ENCODE measurements around the gene DERA. TPM values are rescaled to one million over a fixed set of nuclear protein-coding genes. Genes with fewer than 3 reads are reported as not detected.
"Not testable (repeated sequence)": the region's sequence is repeated elsewhere in the genome, so short reads cannot be mapped to it uniquely, and the experiment has no call there.

The DERA gene
- total RNA-seq, 1 experiment from 2014 or later: 45.5 TPM

GRCh38 chr12:15892645-15893259 is 18.4 kb upstream of the DERA start:
- H3K36me3 ChIP-seq: peaks cover 85% of the 10 kb centered on the region
- no peaks in the 10 kb centered on the region for H3K9me3 ChIP-seq
- H3K4me3 ChIP-seq: no peak overlapping the region
- no peaks in the 10 kb centered on the region for H3K27me3 ChIP-seq
- DNase-seq: no peak

GRCh38 chr12:15893260-15893659 is 17.9 kb upstream of the DERA start:
- Histone ChIP-seq H3K36me3 (peaks cover 86% of the 10 kb centered on the region), H3K27me3 (no peaks in the 10 kb centered on the region), H3K4me3 (no peak overlapping the region), H3K9me3 (no peaks in the 10 kb centered on the region)
- DNase-seq: no peak

GRCh38 chr12:15896867-15897266 is 14.3 kb upstream of the DERA start:
- no peak for DNase-seq

DNA sequence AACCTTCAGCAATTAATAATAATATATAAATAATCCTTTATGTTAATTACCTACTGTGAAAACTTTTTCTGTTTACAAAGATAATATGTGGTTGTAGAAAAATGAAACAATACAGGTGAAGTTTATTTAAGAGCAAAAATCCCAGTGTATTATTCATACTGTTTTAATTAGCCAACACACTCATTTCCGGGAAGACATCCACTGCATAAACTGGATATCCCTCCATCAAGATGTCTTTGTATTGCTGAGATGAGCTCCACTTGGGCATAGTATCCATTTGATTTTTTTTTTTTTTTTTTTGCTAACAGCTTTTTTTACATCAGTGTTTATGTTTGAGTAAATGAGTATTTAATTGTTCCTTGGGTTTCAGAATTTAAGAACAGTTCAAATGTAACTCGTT is 13.7 kb upstream of the DERA start:
- Histone ChIP-seq H3K27me3 (no peaks in the 10 kb centered on the region), H3K9me3 (no peaks in the 10 kb centered on the region), H3K36me3 (peaks cover 90% of the 10 kb centered on the region), H3K4me3 (no peak overlapping the region)
- DNase-seq: no peak

More at GRCh38 chr12:15896867-15897266, 14.3 kb upstream of the DERA start:
- Histone ChIP-seq H3K36me3 (peaks cover 90% of the 10 kb centered on the region), H3K4me3 (no peak overlapping the region), H3K9me3 (no peaks in the 10 kb centered on the region), H3K27me3 (no peaks in the 10 kb centered on the region)

DNA sequence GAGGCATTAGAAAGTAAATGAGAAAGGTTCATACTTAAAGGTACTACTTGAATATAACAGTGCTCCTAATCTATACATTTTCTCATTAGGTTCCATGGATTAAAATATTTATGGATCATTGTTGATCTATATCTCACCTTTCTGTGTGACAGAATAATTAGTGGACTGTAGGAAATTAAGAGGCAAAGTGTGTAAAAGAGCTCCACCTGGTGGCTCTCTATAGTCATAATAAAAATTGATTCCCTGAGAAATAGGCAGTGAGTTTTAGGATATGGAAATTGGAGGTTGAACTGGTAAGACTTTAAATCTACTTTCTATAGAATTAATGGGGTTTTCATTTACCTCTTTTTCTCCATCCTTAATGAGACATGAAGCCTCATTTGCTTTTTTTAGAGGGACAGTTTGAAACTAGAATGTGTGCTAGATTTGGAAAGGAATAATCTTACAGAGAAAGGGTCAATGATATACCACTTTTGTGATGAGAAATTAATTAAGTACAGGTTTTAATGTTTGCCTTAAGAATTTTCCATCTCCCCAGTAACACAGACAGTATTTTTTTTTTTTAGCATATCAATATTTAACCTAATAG is 11.8 kb upstream of the DERA start:
- no peak for DNase-seq
- Histone ChIP-seq H3K4me3 (no peak overlapping the region), H3K36me3 (peaks cover 92% of the 10 kb centered on the region), H3K27me3 (no peaks in the 10 kb centered on the region), H3K9me3 (no peaks in the 10 kb centered on the region)

GRCh38 chr12:15904378-15904920 is 6.7 kb upstream of the DERA start:
- peaks cover 72% of the 10 kb centered on the region for H3K36me3 ChIP-seq
- H3K9me3 ChIP-seq: no peaks in the 10 kb centered on the region
- no peaks in the 10 kb centered on the region for H3K27me3 ChIP-seq
- H3K4me3 ChIP-seq: no peak overlapping the region
- DNase-seq: no peak

GRCh38 chr12:15910468-15910863 is 666 bp upstream of the DERA start:
- no peaks in the 10 kb centered on the region for H3K27me3 ChIP-seq
- H3K9me3 ChIP-seq: peaks cover 2% of the 10 kb centered on the region; the same call in 1 of the 2 replicates
- peak overlapping the region; percentile 94 for H3K4me3 ChIP-seq
- peaks cover 18% of the 10 kb centered on the region for H3K36me3 ChIP-seq
- no peak for DNase-seq

DNA sequence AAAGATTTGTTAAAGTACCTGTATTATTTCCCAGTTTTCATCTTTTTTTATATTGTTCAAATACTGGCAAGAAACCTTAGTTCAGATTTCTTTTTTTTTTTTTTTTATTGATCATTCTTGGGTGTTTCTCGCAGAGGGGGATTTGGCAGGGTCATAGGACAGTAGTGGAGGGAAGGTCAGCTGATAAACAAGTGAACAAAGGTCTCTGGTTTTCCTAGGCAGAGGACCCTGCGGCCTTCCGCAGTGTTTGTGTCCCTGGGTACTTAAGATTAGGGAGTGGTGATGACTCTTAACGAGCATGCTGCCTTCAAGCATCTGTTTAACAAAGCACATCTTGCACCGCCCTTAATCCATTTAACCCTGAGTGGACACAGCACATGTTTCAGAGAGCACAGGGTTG is 799 bp downstream of the DERA start:
- H3K9me3 ChIP-seq, H3K27me3 ChIP-seq, H3K36me3 ChIP-seq, DNase-seq: not testable (repeated sequence)
- H3K4me3 ChIP-seq: peak overlapping the region; percentile 94

DNA sequence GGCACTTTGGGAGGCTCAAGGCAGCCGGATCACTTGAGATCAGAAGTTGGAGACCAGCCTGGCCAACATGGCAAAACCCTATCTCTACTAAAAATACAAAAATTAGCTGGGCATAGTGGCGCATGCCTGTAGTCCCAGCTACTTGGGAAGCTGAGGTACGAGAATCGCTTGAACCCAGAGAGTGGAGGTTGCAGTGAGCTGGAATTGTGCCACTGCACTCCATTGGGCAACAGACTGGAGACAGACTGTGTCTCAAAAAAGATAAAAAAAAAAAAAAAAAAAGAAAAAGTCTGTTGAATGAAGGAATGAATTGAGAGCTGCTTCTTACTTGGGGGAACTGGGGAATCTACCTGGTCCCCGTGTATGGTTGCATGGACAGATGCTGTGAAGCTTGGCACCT is 3.0 kb downstream of the DERA start:
- not testable (repeated sequence) for H3K36me3 ChIP-seq, H3K4me3 ChIP-seq, H3K9me3 ChIP-seq, DNase-seq, H3K27me3 ChIP-seq

DNA sequence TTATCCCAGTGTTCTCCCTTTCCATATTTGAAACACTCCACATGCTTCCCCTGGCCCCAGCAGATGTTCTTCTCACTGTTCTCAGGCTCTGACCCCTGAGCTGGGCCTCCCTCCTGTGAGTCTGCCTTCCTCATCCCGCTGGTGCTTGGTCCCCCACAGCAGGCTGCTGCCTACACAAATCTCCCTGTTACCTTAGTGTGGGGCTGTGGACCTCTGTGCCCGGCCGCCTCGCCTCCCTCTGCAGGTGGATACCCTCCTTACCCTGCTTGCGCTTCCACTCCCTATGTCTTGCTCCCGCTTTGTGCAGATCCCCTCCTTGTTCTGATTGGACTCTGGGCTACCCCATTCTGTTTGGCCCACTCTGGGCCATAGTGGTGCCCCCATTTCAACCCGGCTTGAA is 6.9 kb downstream of the DERA start:
- DNase-seq: no peak
- no peaks in the 10 kb centered on the region for H3K9me3 ChIP-seq
- no peaks in the 10 kb centered on the region for H3K27me3 ChIP-seq
- no peaks in the 10 kb centered on the region for H3K36me3 ChIP-seq
- H3K4me3 ChIP-seq: no peak overlapping the region

- H3K27me3 ChIP-seq: no peaks in the 10 kb centered on the region
- no peak overlapping the region for H3K4me3 ChIP-seq
- H3K36me3 ChIP-seq: no peaks in the 10 kb centered on the region
- no peaks in the 10 kb centered on the region for H3K9me3 ChIP-seq
- no peak for DNase-seq
These were observed 8.3 kb downstream of the DERA start for GRCh38 chr12:15919418-15919817.

- no peaks in the 10 kb centered on the region for H3K9me3 ChIP-seq
- H3K4me3 ChIP-seq: no peak overlapping the region
- no peak for DNase-seq
- H3K36me3 ChIP-seq: peaks cover 2% of the 10 kb centered on the region
- no peaks in the 10 kb centered on the region for H3K27me3 ChIP-seq
These were observed 13.8 kb downstream of the DERA start for GRCh38 chr12:15924956-15925355.

GRCh38 chr12:15928346-15928745 is 17.2 kb downstream of the DERA start:
- no peaks in the 10 kb centered on the region for H3K27me3 ChIP-seq
- H3K36me3 ChIP-seq: peaks cover 2% of the 10 kb centered on the region
- H3K9me3 ChIP-seq: peaks cover 6% of the 10 kb centered on the region
- H3K4me3 ChIP-seq: no peak overlapping the region
- DNase-seq: peak; percentile 83

- H3K9me3 ChIP-seq: peaks cover 6% of the 10 kb centered on the region
- no peak for DNase-seq
- H3K27me3 ChIP-seq: no peaks in the 10 kb centered on the region
- H3K36me3 ChIP-seq: peaks cover 2% of the 10 kb centered on the region
- H3K4me3 ChIP-seq: no peak overlapping the region
These were observed 17.9 kb downstream of the DERA start for GRCh38 chr12:15928870-15929571.

DNA sequence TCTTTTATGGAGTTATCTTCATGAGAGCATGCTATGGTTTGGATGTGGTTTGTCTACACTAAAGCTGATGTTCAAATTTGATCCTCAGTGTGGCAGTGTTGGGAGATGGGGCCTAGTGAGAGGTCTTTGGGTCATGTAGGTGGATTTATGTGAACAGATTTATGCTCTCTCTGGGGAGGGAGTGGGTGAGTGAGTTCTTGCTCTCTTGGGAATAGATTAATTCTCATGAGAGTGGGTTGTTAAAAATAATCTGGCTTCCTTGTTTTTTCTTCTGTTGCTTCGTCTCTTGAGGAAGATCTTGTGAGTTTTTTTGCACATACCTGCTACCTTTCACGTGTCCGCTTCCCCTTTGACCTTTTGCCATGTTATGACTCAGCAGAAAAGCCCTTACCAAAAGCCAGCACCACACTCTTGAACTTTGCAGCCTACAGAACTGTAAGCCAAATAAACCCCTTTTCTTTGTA is 20.5 kb downstream of the DERA start:
- peaks cover 2% of the 10 kb centered on the region for H3K36me3 ChIP-seq
- DNase-seq: no peak
- peaks cover 6% of the 10 kb centered on the region for H3K9me3 ChIP-seq
- no peaks in the 10 kb centered on the region for H3K27me3 ChIP-seq
- no peak overlapping the region for H3K4me3 ChIP-seq

DNA sequence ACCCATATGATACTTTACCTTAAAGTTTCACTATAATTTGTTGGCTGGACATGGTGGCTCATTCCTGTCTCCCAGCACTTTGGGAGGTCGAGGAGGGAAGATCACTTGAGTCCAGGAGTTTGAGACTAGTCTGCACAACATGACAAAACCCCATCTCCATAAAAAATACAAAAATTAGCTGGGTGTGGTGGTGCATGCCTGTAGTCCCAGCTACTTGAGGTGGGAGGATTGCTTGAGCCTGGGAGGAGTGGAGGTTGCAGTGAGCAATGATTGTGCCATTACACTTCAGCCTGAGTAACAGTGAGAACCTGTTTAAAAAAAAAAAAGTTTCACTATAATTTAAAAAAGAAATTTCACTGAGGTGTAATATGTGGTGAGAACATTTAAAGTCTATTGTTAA is 21.2 kb downstream of the DERA start:
- H3K36me3 ChIP-seq: peaks cover 2% of the 10 kb centered on the region; the same call in 1 of the 2 replicates
- no peaks in the 10 kb centered on the region for H3K27me3 ChIP-seq
- H3K4me3 ChIP-seq: no peak overlapping the region
- H3K9me3 ChIP-seq: peaks cover 6% of the 10 kb centered on the region
- no peak for DNase-seq

- Histone ChIP-seq H3K27me3 (no peaks in the 10 kb centered on the region), H3K36me3 (peaks cover 2% of the 10 kb centered on the region; the same call in 1 of the 2 replicates), H3K9me3 (peaks cover 6% of the 10 kb centered on the region), H3K4me3 (no peak overlapping the region)
- DNase-seq: no peak
These were observed 21.8 kb downstream of the DERA start for GRCh38 chr12:15932971-15933370.
